ENCODE results near the gene ADPRM. TPM values are rescaled to one million over a fixed set of nuclear protein-coding genes. Genes with fewer than 3 reads are reported as not detected.

ADPRM gene
- total RNA-seq, 1 experiment from 2014 or later, result 5.1 TPM

DNA sequence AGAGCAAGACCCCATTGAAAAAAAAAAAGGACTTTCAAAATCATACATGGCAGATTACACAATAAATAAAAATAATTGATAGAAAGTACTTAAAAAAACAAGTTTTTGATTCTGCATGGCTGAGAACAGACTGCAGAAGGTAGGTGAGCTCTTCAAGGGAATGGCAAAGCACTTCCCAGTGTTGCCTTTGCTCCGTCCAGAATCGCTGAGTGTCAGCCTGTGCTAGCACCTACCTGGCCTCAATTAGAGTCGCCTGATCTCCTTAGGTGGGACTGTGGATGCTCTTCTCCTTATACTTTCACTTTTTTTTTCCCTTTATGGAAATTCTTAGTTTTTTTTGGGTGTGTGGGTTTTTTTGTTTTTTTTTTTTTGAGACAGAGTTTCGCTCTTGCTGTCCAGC, 38.4 kb downstream of the ADPRM start:
- Mint-ChIP-seq H3K36me3 (ENCODE audit: insufficient read depth in 1 of 3, low read depth in 3 of 3) (peaks cover 0 to 4% (median 2%) of the 10 kb centered on the region in 3 experiments; a peak in 4 of 7 replicates), H3K27me3 (ENCODE audit: low read depth) (peaks cover 1% of the 10 kb centered on the region; the same call in 1 of the 2 replicates), H3K9me3 (peaks cover 0 to 2% of the 10 kb centered on the region in 2 experiments; a peak in 4 of 5 replicates), H3K4me3 (no peak overlapping the region), H3K4me1 (peaks cover 22 to 25% of the 10 kb centered on the region in 2 experiments), H3K27ac (no peak overlapping the region)
- Histone ChIP-seq H2BK12ac (ENCODE audit: insufficient read length, low read depth, low read length) (no peak overlapping the region), H3K79me1 (ENCODE audit: insufficient read depth, low read depth, low read length, poor library complexity, severe bottlenecking) (no peaks in the 10 kb centered on the region), H3K23ac (ENCODE audit: insufficient read length, low read depth, low read length) (no peak overlapping the region), H3K9me3 (ENCODE audit: control insufficient read depth, low read depth, low read length) (no peaks in the 10 kb centered on the region), H3K14ac (ENCODE audit: insufficient read depth, low read length) (no peak overlapping the region), H3K79me2 (ENCODE audit: insufficient read depth, low read length) (no peaks in the 10 kb centered on the region), H2BK5ac (ENCODE audit: insufficient read length, low read length) (no peak overlapping the region), H2BK20ac (ENCODE audit: low read depth, low read length, poor library complexity, severe bottlenecking) (no peak overlapping the region), H3K23me2 (ENCODE audit: insufficient read length, low read depth, low read length, poor library complexity, severe bottlenecking) (no peaks in the 10 kb centered on the region), H3K56ac (ENCODE audit: insufficient read length, low read depth, low read length) (no peak overlapping the region), H3K4me2 (ENCODE audit: insufficient read depth, insufficient read length, low read length) (no peak overlapping the region), H3K27ac (ENCODE audit: insufficient read length, low read depth, low read length) (no peak overlapping the region), H2BK120ac (ENCODE audit: low read depth, low read length, poor library complexity, severe bottlenecking) (no peak overlapping the region), H2AFZ (ENCODE audit: low read length) (no peak overlapping the region), H4K91ac (ENCODE audit: insufficient read length, low read depth, low read length) (no peak overlapping the region), H2AK5ac (ENCODE audit: insufficient read length, low read length) (no peak overlapping the region), H3K27me3 (ENCODE audit: insufficient read depth, low read length) (no peaks in the 10 kb centered on the region), H3K4ac (ENCODE audit: low read depth, low read length) (no peak overlapping the region), H4K20me1 (ENCODE audit: control insufficient read depth, insufficient read depth, insufficient read length) (no peaks in the 10 kb centered on the region), H3K4me1 (ENCODE audit: insufficient read depth, low read length) (no peaks in the 10 kb centered on the region; the same call in 1 of the 2 replicates), H4K8ac (replicated peaks; ENCODE audit: insufficient read length, low read depth, low read length) (no peak overlapping the region), H3K9ac (ENCODE audit: extremely low read depth, insufficient read length, low read length) (no peak overlapping the region), H4K5ac (ENCODE audit: insufficient read length, low read depth, low read length) (no peak overlapping the region), H3T11ph (ENCODE audit: low read length) (no peak overlapping the region), H3K18ac (ENCODE audit: insufficient read length, low read depth, low read length) (no peak overlapping the region), H2BK15ac (ENCODE audit: low read depth, low read length) (no peak overlapping the region)
- DNase-seq, result peak; percentile 4
- no CpG with 5 or more reads among the region's 4 CpGs for WGBS (ENCODE audit: extremely low coverage, insufficient read length, low lambda C conversion rate)
- TF ChIP-seq, protein P1, sequence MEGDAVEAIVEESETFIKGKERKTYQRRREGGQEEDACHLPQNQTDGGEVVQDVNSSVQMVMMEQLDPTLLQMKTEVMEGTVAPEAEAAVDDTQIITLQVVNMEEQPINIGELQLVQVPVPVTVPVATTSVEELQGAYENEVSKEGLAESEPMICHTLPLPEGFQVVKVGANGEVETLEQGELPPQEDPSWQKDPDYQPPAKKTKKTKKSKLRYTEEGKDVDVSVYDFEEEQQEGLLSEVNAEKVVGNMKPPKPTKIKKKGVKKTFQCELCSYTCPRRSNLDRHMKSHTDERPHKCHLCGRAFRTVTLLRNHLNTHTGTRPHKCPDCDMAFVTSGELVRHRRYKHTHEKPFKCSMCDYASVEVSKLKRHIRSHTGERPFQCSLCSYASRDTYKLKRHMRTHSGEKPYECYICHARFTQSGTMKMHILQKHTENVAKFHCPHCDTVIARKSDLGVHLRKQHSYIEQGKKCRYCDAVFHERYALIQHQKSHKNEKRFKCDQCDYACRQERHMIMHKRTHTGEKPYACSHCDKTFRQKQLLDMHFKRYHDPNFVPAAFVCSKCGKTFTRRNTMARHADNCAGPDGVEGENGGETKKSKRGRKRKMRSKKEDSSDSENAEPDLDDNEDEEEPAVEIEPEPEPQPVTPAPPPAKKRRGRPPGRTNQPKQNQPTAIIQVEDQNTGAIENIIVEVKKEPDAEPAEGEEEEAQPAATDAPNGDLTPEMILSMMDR (conservative IDR thresholded peaks at IDR 0.05), result no peak
